Fibroblast of mammary gland (primary cell): ENCODE data around the gene PVALEF.

Source experiments
- DNase-seq: peaks from one replicate; pipeline ENCODE4 v3.0.0-alpha.2; 2010; ENCODE audit warnings: low read depth
- H3K4me3 ChIP-seq: 2 replicates; pipeline ENCODE4 v1.5.1; 2011; ENCODE audit warnings: low read depth, mild to moderate bottlenecking, low read length, moderate library complexity; ENCODE audit not compliant: control insufficient read depth
- CTCF ChIP-seq: conservative IDR thresholded peaks from 2 replicates; pipeline ENCODE4 v1.5.1; 2011; ENCODE audit warnings: low read depth, low read length, inconsistent platforms; ENCODE audit not compliant: control insufficient read depth, insufficient read depth

The PVALEF gene

DNA sequence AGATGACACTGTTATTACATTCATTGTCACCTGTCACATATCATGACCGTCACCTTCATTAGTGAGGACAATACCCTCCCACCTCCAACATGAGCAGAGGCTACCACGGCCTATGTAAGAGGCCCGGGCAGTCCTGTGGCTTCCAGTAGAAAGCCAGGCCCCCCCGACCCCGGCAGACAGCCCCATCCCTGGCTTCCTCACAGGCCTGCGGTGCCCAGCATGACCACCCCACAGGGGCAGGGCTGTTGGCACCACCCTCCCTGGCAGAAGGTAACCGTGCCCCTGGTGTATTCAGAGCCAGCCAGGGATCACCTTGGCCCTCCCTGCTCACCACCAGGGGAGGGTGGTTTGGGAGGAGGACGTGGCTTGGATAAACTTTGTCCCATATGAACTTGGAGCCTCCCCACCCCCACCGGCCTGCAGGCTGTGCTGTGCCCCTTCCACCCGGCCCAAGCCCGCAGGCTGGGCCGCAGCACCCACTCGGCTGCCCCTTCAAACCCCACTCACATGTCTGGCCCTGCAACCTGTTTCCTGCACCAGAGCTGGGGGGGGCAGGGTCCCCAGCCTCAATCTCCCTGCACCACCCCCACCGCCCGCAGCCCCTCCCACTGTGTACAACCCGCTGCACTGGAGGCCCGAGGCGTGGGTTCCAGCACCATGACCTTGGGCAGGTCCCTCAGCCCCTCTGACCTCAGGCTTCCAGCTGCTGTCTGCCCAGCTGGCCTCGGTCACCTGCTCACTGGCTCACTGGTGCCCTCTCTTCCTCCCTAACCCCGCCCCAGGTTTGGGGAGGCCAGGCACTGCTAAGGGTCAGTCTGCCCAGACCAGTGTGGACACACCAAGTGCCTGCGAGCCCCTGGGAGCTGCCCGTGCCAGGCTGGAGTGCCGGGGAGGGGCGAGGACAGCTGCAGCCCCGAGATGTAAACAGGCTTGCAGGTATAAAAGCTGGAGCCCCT is 13.1 kb downstream of the PVALEF start:
- H3K4me3 ChIP-seq = no peak overlapping the region
- no peak for DNase-seq
- no peak for TF ChIP-seq CTCF

DNA sequence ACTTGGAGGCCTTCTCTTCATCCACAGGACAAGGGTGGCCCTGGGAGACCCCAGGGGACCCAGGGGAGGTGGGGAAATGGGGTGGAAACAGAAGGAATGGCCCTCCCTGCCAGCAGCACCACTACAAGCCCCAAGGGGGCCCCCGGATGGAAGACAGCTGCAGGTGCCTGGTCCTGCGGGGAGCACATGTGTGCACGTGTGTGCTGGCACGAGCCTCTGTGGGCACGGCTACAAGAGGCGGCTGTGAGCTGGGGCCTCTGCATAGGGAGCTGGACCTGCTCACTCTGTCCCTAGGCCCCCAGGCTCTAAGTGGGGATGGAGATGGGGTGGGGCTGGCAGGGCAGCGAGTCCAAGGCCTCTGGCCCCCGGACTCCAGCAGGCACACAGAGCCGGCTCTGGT is 13.9 kb downstream of the PVALEF start:
- no peak for TF ChIP-seq CTCF
- no peak overlapping the region for H3K4me3 ChIP-seq
- DNase-seq = no peak

- H3K4me3 ChIP-seq = no peak overlapping the region
- no peak for TF ChIP-seq CTCF
- DNase-seq = no peak
Observed at GRCh38 chr17:81179861-81180260, 14.6 kb downstream of the PVALEF start.

- no peak for DNase-seq
- no peak overlapping the region for H3K4me3 ChIP-seq
- no peak for TF ChIP-seq CTCF
Observed at GRCh38 chr17:81180836-81181810, 15.8 kb downstream of the PVALEF start.

GRCh38 chr17:81181811-81182185 is 16.5 kb downstream of the PVALEF start:
- no peak for DNase-seq

More at GRCh38 chr17:81181811-81182185, 16.5 kb downstream of the PVALEF start:
- no peak overlapping the region for H3K4me3 ChIP-seq
- TF ChIP-seq CTCF = no peak
